H9 (cell line): Measurements from ENCODE around the gene DISC1. TPM values are rescaled to one million over a fixed set of nuclear protein-coding genes. Genes with fewer than 3 reads are reported as not detected.

ENCODE experiments used
- DNase-seq: peaks from one replicate; pipeline ENCODE4 v3.0.0-alpha.2; 2017
- H2AFZ ChIP-seq: one replicate; pipeline ENCODE4 v1.6.1; 2013; ENCODE audit warnings: mild to moderate bottlenecking, low read length, control low read depth, moderate library complexity
- H2AK5ac ChIP-seq: 2 replicates; pipeline ENCODE4 v1.6.1; 2013; ENCODE audit warnings: low read length, control low read depth, mixed read lengths; ENCODE audit not compliant: insufficient read length
- H2BK120ac ChIP-seq: one replicate; pipeline ENCODE4 v1.6.1; 2013; ENCODE audit warnings: low read depth, mild to moderate bottlenecking, low read length, control low read depth, inconsistent platforms; ENCODE audit not compliant: poor library complexity, severe bottlenecking
- H2BK12ac ChIP-seq: 2 replicates; pipeline ENCODE4 v1.6.1; 2013; ENCODE audit warnings: low read length, control low read depth, mixed read lengths, low read depth; ENCODE audit not compliant: insufficient read length
- H2BK15ac ChIP-seq: 2 replicates; pipeline ENCODE4 v1.6.1; 2013; ENCODE audit warnings: low read depth, low read length, control low read depth
- H2BK20ac ChIP-seq: one replicate; pipeline ENCODE4 v1.6.1; 2013; ENCODE audit warnings: low read depth, mild to moderate bottlenecking, low read length, control low read depth, inconsistent platforms; ENCODE audit not compliant: poor library complexity, severe bottlenecking
- H2BK5ac ChIP-seq: 2 replicates; pipeline ENCODE4 v1.6.1; 2013; ENCODE audit warnings: low read length, control low read depth, mixed read lengths; ENCODE audit not compliant: insufficient read length
- H3K14ac ChIP-seq: 2 replicates; pipeline ENCODE4 v1.6.1; 2013; ENCODE audit warnings: low read length, control low read depth; ENCODE audit not compliant: insufficient read depth
- H3K18ac ChIP-seq: 2 replicates; pipeline ENCODE4 v1.6.1; 2013; ENCODE audit warnings: low read depth, mild to moderate bottlenecking, mixed read lengths, low read length, control low read depth; ENCODE audit not compliant: insufficient read length
- H3K23ac ChIP-seq: 2 replicates; pipeline ENCODE4 v1.6.1; 2013; ENCODE audit warnings: low read length, control low read depth, mixed read lengths, low read depth; ENCODE audit not compliant: insufficient read length
- H3K23me2 ChIP-seq: 2 replicates; pipeline ENCODE4 v1.6.1; 2013; ENCODE audit warnings: low read depth, mild to moderate bottlenecking, mixed read lengths, low read length, control low read depth; ENCODE audit not compliant: insufficient read length, poor library complexity, severe bottlenecking
- H3K27ac ChIP-seq: 2 replicates; pipeline ENCODE4 v1.5.1; 2013; ENCODE audit warnings: low read length, control low read depth, mixed read lengths, low read depth; ENCODE audit not compliant: insufficient read length
- H3K27me3 ChIP-seq: 2 replicates; pipeline ENCODE4 v1.6.1; 2013; ENCODE audit warnings: low read length, control low read depth, inconsistent platforms; ENCODE audit not compliant: insufficient read depth
- H3K4ac ChIP-seq: 2 replicates; pipeline ENCODE4 v1.6.1; 2013; ENCODE audit warnings: low read depth, mild to moderate bottlenecking, control low read depth, inconsistent platforms, low read length, moderate library complexity
- H3K4me1 ChIP-seq: 2 replicates; pipeline ENCODE4 v1.6.1; 2013; ENCODE audit warnings: low read length, control low read depth, inconsistent platforms; ENCODE audit not compliant: insufficient read depth
- H3K4me2 ChIP-seq: 2 replicates; pipeline ENCODE4 v1.6.1; 2013; ENCODE audit warnings: low read length, control low read depth, mixed read lengths; ENCODE audit not compliant: insufficient read length, insufficient read depth
- H3K56ac ChIP-seq: 2 replicates; pipeline ENCODE4 v1.6.1; 2013; ENCODE audit warnings: low read depth, mild to moderate bottlenecking, mixed read lengths, low read length, control low read depth; ENCODE audit not compliant: insufficient read length
- H3K79me1 ChIP-seq: 2 replicates; pipeline ENCODE4 v1.6.1; 2013; ENCODE audit warnings: low read depth, mild to moderate bottlenecking, moderate library complexity, low read length, control low read depth, inconsistent platforms; ENCODE audit not compliant: insufficient read depth, poor library complexity, severe bottlenecking
- H3K79me2 ChIP-seq: 2 replicates; pipeline ENCODE4 v1.6.1; 2013; ENCODE audit warnings: low read length, control low read depth, inconsistent platforms; ENCODE audit not compliant: insufficient read depth
- H3K9ac ChIP-seq: 2 replicates; pipeline ENCODE4 v1.6.1; 2013; ENCODE audit warnings: low read length, control low read depth, mixed read lengths; ENCODE audit not compliant: insufficient read length; ENCODE audit errors: extremely low read depth
- H3K9me3 ChIP-seq: one replicate; pipeline ENCODE4 v1.6.1; 2013; ENCODE audit warnings: low read depth, low read length, inconsistent platforms; ENCODE audit not compliant: control insufficient read depth
- H3T11ph ChIP-seq: one replicate; pipeline ENCODE4 v1.6.1; 2013; ENCODE audit warnings: mild to moderate bottlenecking, low read length, control low read depth, inconsistent platforms
- H4K20me1 ChIP-seq: one replicate; pipeline ENCODE4 v1.6.1; 2013; ENCODE audit not compliant: control insufficient read depth, insufficient read length, insufficient read depth
- H4K5ac ChIP-seq: 2 replicates; pipeline ENCODE4 v1.6.1; 2013; ENCODE audit warnings: low read depth, mild to moderate bottlenecking, mixed read lengths, low read length, control low read depth; ENCODE audit not compliant: insufficient read length
- H4K8ac ChIP-seq: replicated peaks from 2 replicates; pipeline ENCODE4 v1.6.1; 2013; ENCODE audit warnings: low read length, control low read depth, mixed read lengths, low read depth; ENCODE audit not compliant: insufficient read length
- H4K91ac ChIP-seq: 2 replicates; pipeline ENCODE4 v1.6.1; 2013; ENCODE audit warnings: low read depth, mild to moderate bottlenecking, moderate library complexity, mixed read lengths, low read length, control low read depth; ENCODE audit not compliant: insufficient read length
- H3K27ac Mint-ChIP-seq, 3 experiments: 2 replicates in 2 of 3; 3 replicates in 1 of 3; pipeline ENCODE4 v1.8.0; 2020 to 2021; ENCODE audit warnings: mixed read lengths in 3 of 3, mild to moderate bottlenecking in 1 of 3, moderate library complexity in 1 of 3
- H3K27me3 Mint-ChIP-seq: 2 replicates; pipeline ENCODE4 v1.8.0; 2021; ENCODE audit warnings: low read depth, mild to moderate bottlenecking, moderate library complexity, mixed read lengths
- H3K36me3 Mint-ChIP-seq, 3 experiments: 2 replicates in 2 of 3; 3 replicates in 1 of 3; pipeline ENCODE4 v1.8.0; 2020 to 2021; ENCODE audit warnings: low read depth in 3 of 3, mixed read lengths in 3 of 3; ENCODE audit not compliant: insufficient read depth in 1 of 3
- H3K4me1 Mint-ChIP-seq, 2 experiments: 2 replicates each; pipeline ENCODE4 v1.8.0; 2020; ENCODE audit warnings: mixed read lengths in 2 of 2
- H3K4me3 Mint-ChIP-seq, 2 experiments: 2 replicates in 1 of 2; 3 replicates in 1 of 2; pipeline ENCODE4 v1.8.0; 2020 to 2021; ENCODE audit warnings: mild to moderate bottlenecking in 2 of 2, mixed read lengths in 2 of 2, moderate library complexity in 1 of 2
- H3K9me3 Mint-ChIP-seq, 2 experiments: 2 replicates in 1 of 2; 3 replicates in 1 of 2; pipeline ENCODE4 v1.8.0; 2020; ENCODE audit warnings: mild to moderate bottlenecking in 2 of 2, mixed read lengths in 2 of 2, moderate library complexity in 1 of 2
- WGBS: extraction: QIAGEN DNeasy Blood & Tissue Kit; methylation state at CpG from one replicate; pipeline ENCODE4 v1.1.7; 2013; ENCODE audit warnings: missing lambda C conversion rate, low lambda C conversion rate, mixed read lengths; ENCODE audit not compliant: insufficient read length; ENCODE audit errors: extremely low coverage; 5-methylcytosine and 5-hydroxymethylcytosine counted together
- total RNA-seq: library from RNA; stranded (reverse); gene quantifications from 2 replicates; pipeline ENCODE4 v1.2.1, GENCODE V29; 2021
- TF ChIP-seq, protein P1 (sequence below): fragments of 200-600 bp; sonication (generic); conservative IDR thresholded peaks from 3 replicates; pipeline ENCODE4 v1.8.0; 2021; ENCODE audit warnings: antibody characterized with exemption, mild to moderate bottlenecking

The DISC1 gene
- total RNA-seq, 1 experiment from 2014 or later = 2.5 TPM

GRCh38 chr1:231878737-231879136 lies 252.1 kb downstream of the DISC1 start:
- Histone ChIP-seq H2BK12ac (no peak overlapping the region), H3K79me1 (no peaks in the 10 kb centered on the region), H3K79me2 (no peaks in the 10 kb centered on the region), H3K4me1 (no peaks in the 10 kb centered on the region), H4K91ac (no peak overlapping the region), H4K5ac (no peak overlapping the region), H2BK120ac (no peak overlapping the region), H2BK5ac (no peak overlapping the region), H2BK20ac (no peak overlapping the region), H3K27ac (no peak overlapping the region), H2AK5ac (no peak overlapping the region), H3K23ac (no peak overlapping the region), H4K20me1 (no peaks in the 10 kb centered on the region), H2BK15ac (no peak overlapping the region), H3K14ac (no peak overlapping the region), H3K18ac (no peak overlapping the region), H3K4me2 (no peak overlapping the region), H3K23me2 (no peaks in the 10 kb centered on the region), H3K9ac (no peak overlapping the region), H2AFZ (no peak overlapping the region), H3K27me3 (no peaks in the 10 kb centered on the region; the same call in 1 of the 2 replicates), H3K4ac (no peak overlapping the region), H3K9me3 (no peaks in the 10 kb centered on the region), H4K8ac (no peak overlapping the region), H3T11ph (no peak overlapping the region), H3K56ac (no peak overlapping the region)
- WGBS = no CpG with 5 or more reads among the region's 1 CpG
- no peak overlapping the region for H3K4me3 Mint-ChIP-seq
- H3K27ac Mint-ChIP-seq = no peak overlapping the region
- H3K36me3 Mint-ChIP-seq = peaks cover 2 to 4% (median 2%) of the 10 kb centered on the region in 3 experiments; a peak in 4 of 7 replicates
- no peak for DNase-seq
- H3K9me3 Mint-ChIP-seq = peaks cover 3 to 4% of the 10 kb centered on the region in 2 experiments; a peak in 3 of 5 replicates
- TF ChIP-seq, protein P1, sequence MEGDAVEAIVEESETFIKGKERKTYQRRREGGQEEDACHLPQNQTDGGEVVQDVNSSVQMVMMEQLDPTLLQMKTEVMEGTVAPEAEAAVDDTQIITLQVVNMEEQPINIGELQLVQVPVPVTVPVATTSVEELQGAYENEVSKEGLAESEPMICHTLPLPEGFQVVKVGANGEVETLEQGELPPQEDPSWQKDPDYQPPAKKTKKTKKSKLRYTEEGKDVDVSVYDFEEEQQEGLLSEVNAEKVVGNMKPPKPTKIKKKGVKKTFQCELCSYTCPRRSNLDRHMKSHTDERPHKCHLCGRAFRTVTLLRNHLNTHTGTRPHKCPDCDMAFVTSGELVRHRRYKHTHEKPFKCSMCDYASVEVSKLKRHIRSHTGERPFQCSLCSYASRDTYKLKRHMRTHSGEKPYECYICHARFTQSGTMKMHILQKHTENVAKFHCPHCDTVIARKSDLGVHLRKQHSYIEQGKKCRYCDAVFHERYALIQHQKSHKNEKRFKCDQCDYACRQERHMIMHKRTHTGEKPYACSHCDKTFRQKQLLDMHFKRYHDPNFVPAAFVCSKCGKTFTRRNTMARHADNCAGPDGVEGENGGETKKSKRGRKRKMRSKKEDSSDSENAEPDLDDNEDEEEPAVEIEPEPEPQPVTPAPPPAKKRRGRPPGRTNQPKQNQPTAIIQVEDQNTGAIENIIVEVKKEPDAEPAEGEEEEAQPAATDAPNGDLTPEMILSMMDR = no peak
- peaks cover 4 to 5% of the 10 kb centered on the region in 2 experiments for H3K4me1 Mint-ChIP-seq
- H3K27me3 Mint-ChIP-seq = peaks cover 32% of the 10 kb centered on the region
